Measurements from ENCODE around the gene ECM1.

- TF ChIP-seq CHD2 (IDR thresholded peaks at IDR 0.05; ENCODE audit: low read length) (no peak), ASH2L (IDR thresholded peaks at IDR 0.05; ENCODE audit: low read length) (no peak), MAX (IDR thresholded peaks at IDR 0.05) (no peak), CTCF (IDR thresholded peaks at IDR 0.05; ENCODE audit: control extremely low read depth in 1 of 3, insufficient read depth in 1 of 3, low read depth in 1 of 3, low read length in 3 of 3) (no peak), ZNF274 (IDR thresholded peaks at IDR 0.05; ENCODE audit: borderline replicate concordance, extremely low read depth, low read length) (no peak), ATF2 (IDR thresholded peaks at IDR 0.05; ENCODE audit: low read length) (no peak), SIX5 (IDR thresholded peaks at IDR 0.05; ENCODE audit: low read depth, low read length) (no peak), CBX5 (IDR thresholded peaks at IDR 0.05; ENCODE audit: low read depth, low read length) (no peak), MAFK (IDR thresholded peaks at IDR 0.05; ENCODE audit: low read depth, low read length) (no peak)
Measured at GRCh38 chr1:150555971-150556865, 48.3 kb downstream of the ECM1 start.
